PFSK-1 (cell line): Measurements from ENCODE around the gene GABRP.

Source experiments
- FOXP2 ChIP-seq: optimal IDR thresholded peaks from 2 replicates; pipeline ENCODE3; 2011; ENCODE audit warnings: borderline replicate concordance, control low read depth, inconsistent platforms; ENCODE audit not compliant: insufficient read depth; ENCODE audit errors: extremely low read length, extremely low read depth
- POLR2AphosphoS5 ChIP-seq: IDR thresholded peaks from 2 replicates; pipeline ENCODE4 v1.6.1; 2012; ENCODE audit warnings: low read depth, mild to moderate bottlenecking, control low read depth, low read length, moderate library complexity
- REST ChIP-seq, 2 experiments: IDR thresholded peaks; 2 replicates each; pipeline versions ENCODE4 v1.6.1 to v1.8.0; 2011 to 2012; ENCODE audit warnings: low read depth in 2 of 2, low read length in 2 of 2, control low read depth in 1 of 2, inconsistent platforms in 1 of 2, mild to moderate bottlenecking in 1 of 2, moderate library complexity in 1 of 2; ENCODE audit not compliant: insufficient read depth in 1 of 2
- SIN3A ChIP-seq: IDR thresholded peaks from 2 replicates; pipeline ENCODE4 v1.6.1; 2012; ENCODE audit warnings: mild to moderate bottlenecking, low read length, moderate library complexity, borderline replicate concordance; ENCODE audit not compliant: insufficient read depth
- TAF1 ChIP-seq: IDR thresholded peaks from 2 replicates; pipeline ENCODE4 v1.6.1; 2012; ENCODE audit warnings: low read length, control low read depth, borderline replicate concordance; ENCODE audit not compliant: insufficient read depth

The GABRP gene

DNA sequence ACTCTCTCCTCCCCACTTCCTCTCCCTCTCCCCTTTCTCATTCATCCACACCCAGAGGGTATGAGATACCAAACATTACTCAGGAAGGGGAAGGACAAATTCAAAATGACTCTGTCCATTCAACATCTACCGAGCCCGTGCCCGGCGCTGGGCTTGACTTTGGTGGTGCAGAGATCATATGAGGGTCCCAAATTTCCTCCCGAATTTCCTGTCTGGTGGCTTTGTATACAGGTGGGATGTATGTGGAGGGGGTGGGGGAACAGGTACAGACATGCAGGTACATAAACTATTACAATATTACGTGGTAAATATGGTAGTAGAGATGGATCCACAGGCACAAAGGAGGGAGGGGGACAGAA, 21.8 kb upstream of the GABRP start:
- TF ChIP-seq TAF1 (no peak), FOXP2 (no peak), REST (IDR thresholded peaks at IDR 0.05; ENCODE audit: insufficient read depth in 1 of 2, low read depth in 2 of 2, low read length in 2 of 2) (no peak), SIN3A (no peak), POLR2AphosphoS5 (no peak)

GRCh38 chr5:170769246-170769645, 14.3 kb upstream of the GABRP start:
- TF ChIP-seq FOXP2 = no peak
- no peak for TF ChIP-seq POLR2AphosphoS5
- no peak for TF ChIP-seq REST (IDR thresholded peaks at IDR 0.05; ENCODE audit: insufficient read depth in 1 of 2, low read depth in 2 of 2, low read length in 2 of 2)
- no peak for TF ChIP-seq SIN3A
- TF ChIP-seq TAF1 = no peak

DNA sequence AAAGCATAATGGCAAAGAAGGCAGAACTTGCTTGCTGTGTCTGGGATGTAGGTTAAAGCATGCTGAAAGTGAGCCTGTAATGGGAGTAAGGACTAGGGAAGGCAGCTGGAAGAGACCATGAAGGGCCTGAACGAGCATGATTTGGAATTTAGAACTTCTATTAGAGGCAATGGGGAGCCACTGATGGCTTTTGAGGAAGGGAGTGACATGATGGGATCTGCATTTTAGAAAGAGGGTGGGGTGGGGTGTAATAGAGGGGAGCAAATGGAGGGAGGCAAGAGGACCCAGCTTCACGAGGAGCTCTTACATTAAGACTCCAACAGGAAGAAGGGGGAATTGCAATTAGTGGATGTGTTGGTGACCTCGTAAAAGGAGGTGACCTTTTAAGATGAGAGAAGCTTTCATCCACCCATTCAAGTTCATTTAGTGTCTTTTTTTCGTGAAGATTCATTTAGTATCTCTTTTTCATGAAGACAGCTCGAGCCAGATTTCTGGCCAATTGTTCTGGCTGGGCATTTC, 13.6 kb upstream of the GABRP start:
- TF ChIP-seq TAF1 (no peak), SIN3A (no peak), POLR2AphosphoS5 (no peak), REST (IDR thresholded peaks at IDR 0.05; ENCODE audit: insufficient read depth in 1 of 2, low read depth in 2 of 2, low read length in 2 of 2) (no peak), FOXP2 (no peak)

- TF ChIP-seq TAF1 (no peak), FOXP2 (no peak), REST (IDR thresholded peaks at IDR 0.05; ENCODE audit: insufficient read depth in 1 of 2, low read depth in 2 of 2, low read length in 2 of 2) (no peak), POLR2AphosphoS5 (no peak), SIN3A (no peak)
Measured at GRCh38 chr5:170771496-170771895, 12.0 kb upstream of the GABRP start.

DNA sequence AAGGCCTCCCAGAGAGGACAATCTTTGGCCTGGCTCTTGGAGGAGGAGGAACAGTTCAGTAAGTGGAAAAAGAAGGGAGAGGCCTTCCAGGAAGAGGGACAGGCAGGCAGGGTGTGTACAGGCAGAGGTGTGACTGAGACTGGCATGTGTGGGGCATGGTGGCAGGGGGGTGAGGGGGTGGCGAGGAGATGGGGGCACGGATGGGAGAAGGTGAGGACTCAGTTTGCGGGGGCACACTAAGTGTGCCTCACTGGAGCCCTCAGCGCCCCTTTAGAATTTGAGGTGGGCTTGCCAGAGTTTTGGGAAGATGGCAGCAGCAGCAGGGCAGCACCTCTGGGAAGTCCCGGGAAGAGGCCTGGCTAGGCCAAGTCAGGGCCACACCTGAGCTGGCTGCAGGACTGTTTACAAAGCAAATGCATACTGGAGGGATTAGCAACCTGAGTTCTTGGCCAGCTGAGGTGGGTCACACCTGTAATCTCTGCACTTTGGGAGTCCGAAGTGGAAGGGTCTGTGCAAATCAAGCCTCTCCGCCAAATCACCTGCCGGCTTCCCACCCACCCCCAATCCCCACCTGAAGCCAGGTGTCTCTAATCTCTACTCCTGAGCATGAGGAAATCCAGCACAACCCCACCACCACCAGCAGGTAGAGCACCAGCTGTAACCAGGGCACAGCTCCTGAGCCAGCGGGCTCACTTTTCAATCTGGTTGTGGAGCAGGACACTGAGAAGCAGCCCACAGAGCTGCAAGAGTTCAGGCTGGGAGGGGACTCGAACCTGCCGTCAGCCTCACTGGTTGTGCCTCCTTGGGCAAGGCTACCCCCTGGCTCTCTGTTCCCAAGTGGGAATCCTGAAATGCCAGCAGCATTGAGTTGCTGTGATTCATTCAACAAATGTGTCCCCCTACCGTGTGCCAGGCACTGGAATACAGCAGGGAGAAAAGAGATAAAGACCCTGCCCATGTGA, 10.2 kb upstream of the GABRP start:
- TF ChIP-seq REST (IDR thresholded peaks at IDR 0.05; ENCODE audit: insufficient read depth in 1 of 2, low read depth in 2 of 2, low read length in 2 of 2) (no peak), TAF1 (no peak), SIN3A (no peak), POLR2AphosphoS5 (no peak), FOXP2 (no peak)
